Measurements from ENCODE around the gene CACNB2.
"Not testable (repeated sequence)": the region's sequence is repeated elsewhere in the genome, so short reads cannot be mapped to it uniquely, and the experiment has no call there.

Gene CACNB2

DNA sequence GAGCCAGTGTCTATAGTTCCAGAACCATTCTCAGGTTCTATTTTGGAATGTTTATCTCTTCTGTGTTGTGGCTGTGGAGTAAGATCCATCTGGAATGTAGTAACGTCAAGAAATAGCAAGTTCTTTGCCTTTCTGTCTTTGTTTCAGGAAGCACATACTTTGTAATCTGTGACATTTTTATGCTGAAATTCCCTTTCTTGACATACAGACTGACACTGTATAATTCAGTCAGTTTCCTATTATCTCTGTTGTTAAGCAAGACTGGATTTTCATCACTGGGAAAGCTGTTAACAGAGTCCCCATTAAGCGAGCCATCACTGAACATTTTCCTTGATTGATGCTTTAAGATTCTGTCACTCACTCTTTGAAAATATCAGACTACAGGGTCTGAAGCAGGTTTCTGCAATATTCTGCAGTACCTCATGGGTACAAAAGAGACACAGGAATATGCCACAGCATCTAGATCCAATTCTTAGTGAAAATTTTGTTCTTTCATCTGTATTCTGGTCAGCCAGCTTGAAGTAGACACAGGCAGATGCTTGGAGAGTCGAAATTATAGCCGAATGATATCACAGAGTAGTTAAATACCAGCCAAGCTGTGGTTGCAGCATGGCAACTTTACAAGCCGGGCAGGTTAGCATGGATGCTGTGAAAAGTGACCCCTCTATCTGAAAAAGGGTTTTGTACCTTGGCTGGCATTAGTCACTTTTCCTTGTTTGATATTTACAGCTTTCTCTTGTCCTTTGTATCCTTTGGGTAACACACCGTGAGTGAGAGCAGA is 62.6 kb downstream of the CACNB2 start:
- DNase-seq, result no peak

DNA sequence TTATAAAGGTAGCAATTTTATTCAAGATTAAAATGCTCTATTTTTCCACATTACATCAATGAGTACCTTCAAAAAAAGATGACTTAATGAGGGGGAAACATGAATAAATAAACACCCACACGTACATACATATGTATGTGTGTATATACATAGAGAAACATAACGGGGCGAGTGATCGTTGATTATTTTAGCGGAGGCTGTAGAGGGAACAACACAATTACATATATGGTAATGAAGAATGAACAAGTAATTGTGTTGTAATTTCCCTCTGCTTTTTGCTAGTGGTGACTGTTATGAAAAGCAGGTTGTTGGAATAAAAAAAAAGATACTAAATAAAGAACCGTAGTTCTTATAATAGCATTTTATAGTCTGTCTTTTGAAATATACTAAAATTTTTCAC is 63.2 kb downstream of the CACNB2 start:
- no peak for DNase-seq

DNA sequence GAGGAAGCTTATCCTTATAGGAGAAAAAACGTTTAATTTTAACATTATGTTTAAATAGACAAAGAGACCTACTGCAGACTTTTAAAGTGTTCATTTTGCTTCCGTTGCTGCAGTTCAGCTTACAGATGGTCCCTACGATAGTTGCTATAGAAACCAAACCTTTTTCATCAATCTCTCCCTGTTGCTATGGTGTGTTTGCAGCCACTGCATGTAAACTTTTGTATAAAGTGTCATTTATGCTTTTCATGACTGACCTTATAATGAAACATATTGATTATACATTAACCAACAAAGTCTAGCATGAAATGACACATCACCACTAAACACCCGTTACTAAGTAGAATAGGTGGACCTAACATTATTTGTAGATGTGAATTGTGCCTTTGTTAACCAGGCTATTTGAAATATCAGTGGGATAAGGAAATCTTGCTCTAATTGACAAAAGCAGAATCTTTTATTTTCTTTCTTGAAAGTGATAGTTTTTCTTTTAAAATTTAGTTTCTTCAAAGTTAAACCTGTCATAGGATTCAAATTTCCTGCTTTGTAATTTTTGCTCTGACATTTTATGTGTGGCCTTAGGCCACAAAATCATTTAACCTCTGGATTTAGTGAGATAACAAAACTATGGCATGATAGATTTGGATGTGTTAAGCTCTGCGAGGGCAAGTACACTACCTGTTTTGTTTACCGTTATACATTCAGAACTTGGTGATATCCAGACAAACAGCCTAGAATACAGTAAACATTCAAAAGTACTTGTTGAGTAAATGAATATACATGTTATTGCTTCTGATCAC is 64.0 kb downstream of the CACNB2 start:
- no peak for DNase-seq

DNA sequence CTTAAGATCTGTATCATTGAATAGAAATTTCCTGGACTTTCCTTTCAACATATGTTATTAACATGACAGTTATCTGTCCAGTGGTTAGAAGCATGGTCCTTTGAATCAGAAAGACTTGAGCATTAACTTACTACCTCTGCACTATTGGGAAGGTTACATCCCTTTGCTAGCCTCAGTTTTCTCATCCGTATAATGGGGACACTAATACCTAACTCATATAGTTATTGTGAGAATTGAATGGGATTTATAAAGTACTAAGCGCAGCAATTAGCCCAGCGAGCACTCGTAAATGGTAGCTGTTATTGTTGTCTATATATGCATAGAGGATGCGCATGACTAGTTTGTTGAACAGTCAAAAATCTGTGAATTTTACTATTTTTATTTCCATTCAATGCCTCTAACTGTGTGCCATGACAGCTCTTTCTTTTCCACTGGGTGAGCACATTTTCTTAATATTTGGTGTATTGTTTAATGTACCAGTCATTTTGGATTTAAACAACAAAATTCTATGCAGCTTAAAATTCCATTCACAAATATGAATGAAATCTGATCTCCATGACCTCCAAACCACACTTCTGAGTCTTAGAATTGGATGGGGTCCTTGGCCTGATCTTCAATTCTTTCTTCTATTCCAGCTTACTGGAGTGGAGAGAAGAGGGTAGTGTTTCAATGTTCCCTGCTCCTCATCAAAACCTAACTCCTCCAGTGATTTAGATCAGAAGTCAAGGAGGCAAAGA is 65.0 kb downstream of the CACNB2 start:
- no peak for DNase-seq

DNA sequence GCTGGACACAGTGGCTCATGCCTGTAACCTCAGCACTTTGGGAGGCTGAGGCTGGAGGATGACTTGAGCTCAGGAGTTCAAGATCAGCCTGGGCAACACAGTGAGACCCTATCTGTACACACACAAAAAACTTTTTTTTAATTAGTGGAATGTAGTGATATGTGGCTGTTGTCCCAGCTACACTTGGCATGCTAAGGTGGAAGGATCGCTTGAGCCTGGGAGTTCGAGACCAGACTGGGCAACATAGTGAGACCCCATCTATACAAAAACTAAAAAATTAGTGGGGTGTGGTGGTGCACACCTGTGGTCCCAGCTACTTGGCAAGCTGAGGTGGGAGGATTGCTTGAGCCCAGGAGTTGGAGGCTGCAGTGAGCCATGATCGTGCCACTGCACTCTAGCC is 68.0 kb downstream of the CACNB2 start:
- not testable (repeated sequence) for DNase-seq

DNA sequence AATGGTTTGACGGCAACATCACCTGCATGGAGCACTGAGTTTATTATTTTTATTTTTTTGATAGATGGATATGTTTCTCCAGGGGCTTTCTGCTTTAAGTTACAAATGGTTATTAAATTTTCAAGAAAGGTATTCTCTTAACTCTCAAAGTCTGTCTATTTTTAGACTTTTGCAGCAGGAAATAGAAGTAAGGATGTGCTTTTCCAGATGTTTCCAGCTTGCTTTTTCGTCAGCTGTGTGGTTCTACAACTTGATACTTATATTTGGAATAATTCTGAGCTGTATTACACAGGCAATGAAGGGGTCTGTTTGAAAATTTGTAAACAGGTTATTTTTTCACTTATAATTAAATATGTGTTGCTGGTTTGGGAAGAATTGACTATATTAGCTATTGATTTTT is 69.0 kb downstream of the CACNB2 start:
- DNase-seq, result no peak

DNA sequence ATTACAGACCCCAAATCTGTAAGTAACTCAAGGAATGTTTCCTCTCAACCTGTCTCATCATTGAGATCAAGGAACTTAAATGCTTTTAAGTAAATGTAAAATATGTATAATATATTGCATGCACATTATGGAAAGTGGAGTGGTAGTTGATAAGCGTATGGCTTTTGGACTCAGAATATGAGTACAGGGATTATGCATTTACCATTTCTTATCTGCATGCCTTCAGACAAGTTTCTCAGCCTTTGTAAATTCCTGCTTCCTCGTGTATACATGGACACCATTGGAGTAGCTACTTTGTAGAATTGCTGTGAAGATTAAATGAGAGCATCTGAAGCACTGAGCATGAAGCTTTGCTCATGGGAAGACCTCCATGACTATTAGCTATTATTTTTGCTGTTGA is 70.5 kb downstream of the CACNB2 start:
- DNase-seq, result no peak

DNA sequence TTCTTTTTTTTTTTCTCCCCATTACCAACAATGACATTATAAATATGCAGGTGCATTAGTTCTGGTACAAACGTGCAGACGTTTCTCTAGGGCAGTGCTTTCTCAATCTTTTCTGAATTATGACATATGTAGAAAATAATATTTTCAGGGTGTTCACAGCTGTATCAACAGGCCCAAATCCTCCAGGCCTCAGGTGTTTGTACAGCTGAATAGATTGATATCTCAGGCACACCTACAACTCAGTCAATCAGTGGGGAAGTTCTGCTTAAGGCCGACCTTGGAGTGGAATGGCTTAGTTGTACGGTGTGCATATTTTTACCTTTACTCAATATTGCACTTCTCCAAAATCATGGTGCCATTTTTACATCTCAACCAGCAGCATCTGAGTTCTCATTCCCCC is 71.6 kb downstream of the CACNB2 start:
- DNase-seq, result no peak

DNA sequence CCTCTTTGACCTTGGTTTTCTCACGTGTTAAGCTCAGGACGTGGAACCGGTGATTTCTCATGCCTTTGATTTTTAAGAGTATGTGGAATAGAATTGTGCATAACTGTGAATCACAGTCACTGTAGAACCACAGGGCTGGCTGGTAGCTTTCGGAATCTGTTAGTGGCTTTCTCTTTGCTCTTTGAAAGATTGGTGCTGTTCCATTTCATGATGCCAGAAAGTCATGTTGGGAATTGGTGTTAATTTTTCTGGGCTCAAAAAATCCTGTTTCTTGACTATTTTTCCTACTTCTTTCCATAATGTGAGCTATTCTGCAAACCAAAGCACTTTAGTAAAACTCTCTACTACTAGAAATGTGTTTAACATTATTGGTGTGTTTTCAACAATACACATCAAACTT is 73.0 kb downstream of the CACNB2 start:
- no peak for DNase-seq

DNA sequence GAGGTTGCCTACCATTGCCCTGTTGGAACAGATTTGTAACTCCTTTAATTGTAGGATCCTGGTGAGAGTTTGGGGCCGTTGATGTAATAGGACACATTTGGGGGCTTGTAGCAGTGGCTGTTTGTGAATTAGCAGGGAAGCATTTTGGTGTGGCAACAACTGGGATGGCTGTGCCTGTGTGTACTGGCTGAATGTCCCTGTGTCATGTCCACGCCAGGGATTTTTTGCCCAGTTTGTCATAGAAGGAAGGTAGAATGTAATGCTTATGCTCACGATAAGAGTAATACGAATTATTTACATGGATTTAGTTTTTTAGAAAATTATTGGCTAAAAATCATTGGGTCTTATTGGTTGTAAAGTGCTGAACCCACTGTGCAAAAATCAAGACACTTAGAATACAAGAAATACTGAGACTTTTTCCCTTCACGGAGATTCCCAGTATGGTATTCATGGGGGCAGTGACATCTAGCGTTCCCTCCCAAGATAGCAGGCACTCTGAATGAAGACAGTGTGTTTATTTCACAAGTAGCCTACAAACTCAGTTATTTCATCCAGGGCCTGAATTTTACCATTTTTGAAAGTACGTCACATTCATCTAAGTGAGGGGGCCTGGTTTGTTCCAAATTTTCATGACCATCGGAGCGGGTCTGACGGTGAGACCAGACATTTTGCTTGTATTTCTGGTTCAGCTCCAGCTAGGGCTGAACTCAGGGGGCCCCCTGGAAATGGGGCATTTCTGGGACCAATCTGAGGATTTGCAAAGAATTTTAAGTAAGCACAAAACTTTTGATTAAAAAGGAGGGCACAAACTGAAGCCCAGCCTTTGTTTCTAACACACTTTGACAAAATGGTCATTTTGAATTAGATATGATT is 74.7 kb downstream of the CACNB2 start:
- peak; percentile 37 for DNase-seq

DNA sequence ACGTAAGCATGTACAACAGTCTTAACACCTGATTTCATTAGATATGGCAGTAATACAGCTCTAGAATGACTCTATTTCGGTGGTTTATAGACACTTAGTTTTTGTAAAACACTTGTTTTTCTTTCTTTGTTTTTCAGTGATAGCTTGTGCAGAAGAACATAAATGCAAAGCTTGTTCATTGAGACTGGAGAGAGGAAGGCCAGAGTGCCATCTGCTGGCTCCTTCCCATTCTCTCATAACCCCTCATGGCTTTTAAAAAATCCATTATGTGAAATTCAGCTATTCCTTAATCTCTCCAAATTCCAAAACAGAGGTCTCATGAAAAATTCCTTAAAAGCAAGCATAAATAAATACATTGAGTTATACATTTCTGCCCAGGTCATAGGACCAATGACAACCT is 76.3 kb downstream of the CACNB2 start:
- no peak for DNase-seq

DNA sequence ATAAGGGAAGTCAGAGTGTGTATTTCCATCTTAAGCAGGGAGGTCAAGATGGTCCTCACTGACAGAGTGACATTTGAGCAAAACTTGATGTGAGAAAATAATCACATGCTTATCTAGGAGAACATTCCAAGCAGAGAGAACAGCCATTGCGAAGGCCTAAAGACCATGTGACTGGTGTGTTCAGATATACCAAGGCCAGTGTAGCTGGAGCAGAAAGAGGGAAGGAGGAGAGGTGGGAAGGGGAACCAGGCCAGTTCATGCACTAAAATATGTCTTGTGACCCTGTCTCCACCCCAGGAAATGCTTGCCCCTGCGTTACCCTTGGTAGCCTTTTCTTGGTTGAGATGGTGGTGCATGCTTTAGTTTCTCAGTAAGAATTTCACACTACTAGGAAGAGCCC is 77.4 kb downstream of the CACNB2 start:
- DNase-seq, result no peak

DNA sequence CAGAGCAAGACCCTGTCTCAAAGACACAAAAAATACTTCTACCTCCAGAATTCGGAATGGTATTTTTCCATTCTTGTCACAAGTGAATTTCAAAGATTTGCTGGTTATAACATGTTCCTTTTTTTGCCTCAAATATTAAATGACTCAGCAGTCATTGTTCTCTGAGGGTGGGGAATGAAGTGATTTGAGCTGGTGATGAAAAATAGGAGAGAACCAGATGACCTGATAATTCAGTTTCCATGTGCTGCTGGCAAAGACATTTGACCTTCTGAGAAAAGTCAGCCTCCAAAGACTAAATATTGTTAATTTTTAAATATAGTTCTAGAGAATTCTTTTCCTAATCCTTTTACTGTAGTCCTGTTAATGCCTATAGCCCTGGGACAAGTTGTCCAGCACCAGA is 78.9 kb downstream of the CACNB2 start:
- no peak for DNase-seq

DNA sequence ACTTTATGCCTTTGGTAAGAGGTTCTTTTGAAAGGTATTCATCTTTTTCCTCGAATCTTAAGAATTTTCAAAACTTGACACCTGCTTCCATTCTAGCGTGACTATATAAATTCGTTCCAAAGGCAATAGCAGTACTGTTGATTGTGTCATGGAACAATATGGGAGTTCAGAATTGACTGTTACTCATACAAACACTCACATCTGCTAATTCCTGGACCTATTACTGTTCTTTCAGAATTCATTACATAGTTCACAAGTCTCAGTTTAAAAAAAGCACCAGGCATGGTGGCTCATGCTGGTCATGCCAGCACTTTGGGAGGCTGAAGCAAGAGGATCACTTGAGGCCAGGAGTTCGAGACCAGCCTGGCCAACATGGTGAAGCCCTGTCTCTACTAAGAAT is 80.9 kb downstream of the CACNB2 start:
- DNase-seq, result no peak

DNA sequence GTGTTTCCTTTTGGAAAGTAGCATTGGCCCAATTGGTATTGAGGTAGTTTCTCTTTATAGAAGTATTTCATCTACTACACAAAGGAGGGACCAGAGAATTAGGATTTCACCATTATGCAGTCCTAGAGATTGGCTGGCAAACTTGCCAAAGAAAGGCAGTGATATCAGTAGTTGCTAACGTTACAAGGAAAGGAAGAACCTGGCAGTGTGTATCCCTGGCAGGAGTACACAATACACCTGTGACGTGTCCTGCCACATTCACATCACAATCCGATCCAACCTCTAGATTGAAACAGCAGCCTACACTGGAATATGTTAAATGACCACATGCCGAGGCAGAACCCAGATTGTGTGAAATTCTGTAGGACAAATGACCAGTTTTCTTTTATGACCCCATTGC is 81.7 kb downstream of the CACNB2 start:
- DNase-seq, result no peak

DNA sequence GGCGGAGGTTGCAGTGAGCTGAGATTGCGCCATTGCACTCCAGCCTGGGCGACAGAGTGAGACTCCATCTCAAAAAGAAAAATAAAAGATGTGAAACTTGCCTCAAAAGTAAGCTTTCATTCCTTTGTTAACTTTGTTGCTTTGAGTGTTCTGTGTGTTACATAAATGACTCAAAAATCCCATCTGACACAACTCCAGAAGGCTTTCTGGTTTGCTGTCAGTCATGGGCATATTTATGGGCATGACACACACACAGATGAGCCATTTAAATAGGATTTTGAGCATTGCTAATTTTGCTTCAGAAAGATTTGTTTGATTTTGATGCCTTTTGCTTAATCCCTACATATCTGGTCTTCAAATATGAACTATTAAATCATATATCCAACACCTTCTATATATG is 82.6 kb downstream of the CACNB2 start:
- DNase-seq, result no peak

DNA sequence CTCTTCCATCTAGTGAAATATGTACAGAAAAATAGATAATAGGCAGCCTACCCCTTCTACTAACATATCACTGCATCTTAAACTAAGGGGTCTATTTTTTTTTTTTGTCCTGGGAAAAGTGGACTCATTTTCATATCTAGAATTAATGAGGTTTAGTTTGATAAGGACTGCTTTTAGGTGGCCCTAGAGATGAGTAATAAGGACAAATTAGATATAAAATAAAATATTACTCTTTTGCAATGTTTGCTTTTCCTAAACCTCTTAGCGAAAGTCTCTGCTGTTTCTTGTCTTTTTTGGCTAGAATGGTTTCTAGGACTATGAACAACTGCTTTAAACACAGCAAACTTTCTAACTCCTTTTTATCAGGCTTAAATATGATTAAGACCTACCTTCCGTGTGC is 83.7 kb downstream of the CACNB2 start:
- no peak for DNase-seq

DNA sequence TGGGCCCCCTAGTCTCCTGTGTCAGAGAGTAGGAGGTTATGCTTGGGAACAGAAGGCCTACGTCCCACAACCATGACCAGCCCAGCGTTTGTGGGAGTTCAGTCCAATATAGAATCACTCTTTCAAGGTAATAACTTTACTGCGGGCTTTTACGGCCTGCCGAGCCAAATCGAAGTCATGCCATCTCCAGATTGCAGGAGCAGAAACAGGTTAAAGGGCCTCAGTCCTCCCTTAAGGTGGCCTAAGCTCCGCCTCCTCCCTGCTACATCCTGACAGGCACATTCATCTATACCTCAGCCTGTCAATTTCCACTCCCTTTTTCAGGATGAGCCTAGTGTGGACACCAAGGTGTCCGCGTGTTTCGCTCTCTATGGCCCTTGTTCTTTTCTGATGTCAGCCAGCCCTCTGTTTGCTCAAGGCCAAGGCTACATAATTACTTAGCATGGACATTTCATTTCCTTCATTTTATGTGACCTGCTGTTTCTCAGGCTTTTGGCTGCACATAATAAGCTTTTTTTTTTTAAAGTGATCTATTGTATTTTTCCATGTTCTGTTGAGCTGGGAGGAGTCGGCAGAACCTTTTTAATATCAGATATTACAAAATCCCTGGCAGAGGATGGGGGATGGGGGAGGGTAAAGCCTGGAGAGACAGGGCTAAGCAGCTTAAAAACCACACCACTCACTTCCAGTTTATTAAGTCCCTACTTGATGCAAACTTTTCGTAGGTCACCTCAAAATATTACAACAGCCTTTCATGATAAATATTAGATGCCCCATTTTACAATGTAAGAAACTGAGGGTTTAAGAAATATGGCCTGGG is 84.6 kb downstream of the CACNB2 start:
- DNase-seq, result no peak

DNA sequence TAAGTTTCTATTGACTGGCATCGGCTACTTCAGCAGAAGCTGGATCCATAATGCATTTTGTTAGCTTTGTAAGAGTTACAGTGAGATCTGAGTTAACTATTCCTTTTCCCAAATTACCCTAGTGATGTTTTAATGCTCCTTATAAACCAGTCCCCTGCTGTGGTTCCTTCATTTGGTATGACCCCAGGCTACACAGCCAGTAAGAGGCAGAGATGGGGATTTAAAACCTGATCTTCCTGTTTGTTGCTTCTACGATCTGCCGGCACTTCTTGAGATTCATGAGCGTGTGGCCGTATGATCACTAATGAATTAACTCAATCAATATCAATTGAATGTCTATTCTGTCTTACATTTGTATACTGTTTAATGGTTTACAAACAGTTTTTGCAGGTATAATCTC is 86.1 kb downstream of the CACNB2 start:
- no peak for DNase-seq

DNA sequence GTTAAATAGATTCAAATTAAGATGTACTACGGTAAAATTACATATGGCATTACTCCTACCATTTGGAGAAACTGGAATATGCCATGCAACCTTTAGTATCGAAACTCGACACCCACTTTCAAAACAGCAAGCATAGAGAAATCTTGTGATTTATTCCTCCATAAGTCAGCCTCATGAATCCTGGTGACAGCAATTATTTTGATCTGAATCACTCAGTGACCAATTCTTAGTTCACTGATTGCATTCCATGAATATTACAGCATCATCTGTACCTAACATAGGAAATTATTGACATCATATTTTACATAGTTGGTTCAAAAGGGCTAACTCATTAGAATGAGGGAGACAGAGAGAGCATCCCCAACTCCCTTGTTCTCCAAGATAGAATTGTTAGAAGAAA is 89.6 kb downstream of the CACNB2 start:
- DNase-seq, result no peak

DNA sequence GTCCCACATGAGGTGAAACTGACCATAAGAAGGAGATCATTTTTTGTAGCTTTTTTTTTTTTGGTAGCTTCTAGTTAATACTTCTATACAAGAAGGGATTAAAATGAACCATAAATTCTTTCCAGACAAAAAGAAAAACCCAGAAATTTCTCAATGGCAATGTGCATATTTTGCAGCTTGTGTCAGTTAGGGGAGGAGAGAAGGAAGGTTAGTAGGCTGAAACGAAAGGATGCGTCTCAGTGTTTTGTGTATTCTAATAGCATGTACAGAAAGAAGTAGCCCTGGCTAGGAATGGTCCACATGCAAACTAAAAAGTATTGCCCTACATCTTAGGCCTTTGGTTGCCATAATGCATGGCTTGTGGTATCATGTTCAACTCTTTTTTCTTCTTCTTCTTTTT is 90.6 kb downstream of the CACNB2 start:
- no peak for DNase-seq

DNA sequence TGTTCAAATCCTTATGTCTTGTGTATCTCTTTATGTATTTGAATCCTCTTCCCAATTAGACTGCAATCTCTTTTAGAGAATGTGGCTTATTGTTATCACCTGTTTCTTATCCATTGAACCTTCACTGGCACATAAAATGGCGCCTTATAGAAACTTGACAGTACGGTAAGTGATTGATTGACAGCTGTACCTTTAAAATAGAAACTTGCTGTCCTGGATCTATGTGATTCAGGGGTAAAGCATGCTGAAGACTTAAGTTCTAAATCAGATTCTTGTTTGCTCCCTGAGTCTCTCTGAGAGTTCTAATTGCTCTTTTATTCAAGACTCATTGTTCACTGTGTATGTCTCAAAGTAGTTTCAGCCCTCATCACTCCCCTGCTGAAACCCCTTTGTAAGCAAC is 91.3 kb downstream of the CACNB2 start:
- no peak for DNase-seq
